TTC549 (cell line): ENCODE results near the gene PAXIP1.
A peak's percentile ranks its signal among the peaks of the same experiment; 100 is the strongest.
"Not testable (repeated sequence)": the region's sequence is repeated elsewhere in the genome, so short reads cannot be mapped to it uniquely, and the experiment has no call there.

ENCODE experiments used
- FAIRE-seq: peaks from 2 replicates; lab custom pipeline; 2012; peaks lifted over from hg19 to GRCh38; lab: Jason Lieb, UNC

The PAXIP1 gene

DNA sequence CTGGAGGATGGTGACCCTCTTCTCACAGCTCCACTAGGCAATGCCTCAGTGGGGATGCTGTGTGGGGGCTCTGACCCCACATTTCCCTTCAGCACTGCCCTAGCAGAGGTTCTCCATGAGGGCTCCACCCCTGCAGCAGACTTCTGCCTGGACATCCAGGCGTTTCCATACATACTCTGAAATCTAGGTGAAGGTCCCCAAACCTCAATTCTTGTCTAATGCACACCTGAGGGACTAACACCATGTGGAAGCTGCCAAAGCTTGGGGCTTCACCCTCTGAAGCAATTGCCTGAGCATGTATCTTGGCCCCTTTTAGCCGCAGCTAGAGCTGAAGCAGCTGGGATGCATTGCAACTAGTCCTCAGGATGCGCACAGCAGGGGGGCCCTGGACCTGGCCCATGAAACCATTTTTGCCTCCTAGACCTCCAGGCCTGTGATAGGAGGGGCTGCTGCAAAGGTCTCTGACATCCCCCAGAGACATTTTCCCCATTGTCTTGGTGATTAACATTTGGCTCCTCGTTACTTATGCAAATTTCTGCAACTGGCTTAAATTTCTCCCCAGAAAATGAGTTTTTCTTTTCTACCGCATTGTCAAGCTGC, 68.5 kb downstream of the PAXIP1 start:
- not testable (repeated sequence) for FAIRE-seq

DNA sequence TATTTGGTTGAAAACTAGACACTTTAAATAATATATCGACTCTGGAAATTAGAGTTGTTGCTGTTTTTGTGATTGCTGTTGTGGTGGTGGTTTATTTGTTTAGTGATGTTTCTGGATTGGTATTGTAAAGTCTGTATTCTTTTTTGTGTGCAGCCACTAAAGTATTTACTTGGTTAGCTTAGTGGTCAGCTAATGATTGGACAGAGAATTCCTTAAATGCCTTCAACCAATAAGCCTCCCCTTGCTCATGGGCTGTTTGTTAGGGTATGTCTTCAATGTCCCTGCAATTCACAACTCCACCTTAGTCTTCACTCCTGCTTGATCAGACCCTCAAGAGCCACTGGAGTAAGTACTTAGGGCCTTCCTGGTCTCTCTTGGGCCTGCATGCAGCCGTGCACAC, 71.0 kb downstream of the PAXIP1 start:
- no peak for FAIRE-seq

DNA sequence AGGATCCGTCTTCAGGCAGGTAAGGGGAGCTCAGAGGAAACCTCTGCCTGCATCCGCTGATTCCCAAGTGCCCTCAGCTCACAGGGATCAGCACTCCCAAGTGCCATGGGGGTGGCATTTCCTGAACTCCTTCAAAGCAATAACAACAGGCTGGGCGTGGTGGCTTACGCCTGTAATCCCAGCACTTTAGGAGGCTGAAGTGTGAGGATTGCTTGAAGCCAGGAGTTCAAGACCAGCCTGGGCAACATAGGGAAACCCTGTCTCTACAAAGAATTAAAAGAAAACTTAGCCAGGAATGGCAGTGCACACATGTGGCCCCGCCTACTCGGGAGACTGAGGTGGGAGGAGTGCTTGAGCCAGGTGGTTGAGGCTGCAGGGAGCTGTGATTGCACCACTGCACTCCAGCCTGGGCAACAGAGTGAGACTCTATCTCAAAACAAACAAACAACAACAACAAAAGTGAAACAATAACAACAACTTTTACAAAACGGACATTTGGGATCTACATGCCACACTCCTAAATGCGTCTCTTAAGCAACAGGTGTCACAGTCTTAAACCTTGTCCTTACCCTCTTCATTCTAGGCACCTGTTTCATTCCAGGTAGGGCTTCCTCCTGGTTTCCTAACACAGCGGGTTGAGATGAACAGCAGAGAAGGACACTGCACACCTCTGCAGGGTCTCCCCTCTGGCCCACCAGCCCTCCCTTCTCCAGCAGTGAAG, 73.8 kb downstream of the PAXIP1 start:
- no peak for FAIRE-seq

GRCh38 chr7:154928136-154929005, 74.6 kb downstream of the PAXIP1 start:
- peak; percentile 98 for FAIRE-seq

GRCh38 chr7:154927624-154928125, 75.2 kb downstream of the PAXIP1 start:
- FAIRE-seq = peak; percentile 72

- not testable (repeated sequence) for FAIRE-seq
Observed at GRCh38 chr7:154922472-154922871, 80.5 kb downstream of the PAXIP1 start.

DNA sequence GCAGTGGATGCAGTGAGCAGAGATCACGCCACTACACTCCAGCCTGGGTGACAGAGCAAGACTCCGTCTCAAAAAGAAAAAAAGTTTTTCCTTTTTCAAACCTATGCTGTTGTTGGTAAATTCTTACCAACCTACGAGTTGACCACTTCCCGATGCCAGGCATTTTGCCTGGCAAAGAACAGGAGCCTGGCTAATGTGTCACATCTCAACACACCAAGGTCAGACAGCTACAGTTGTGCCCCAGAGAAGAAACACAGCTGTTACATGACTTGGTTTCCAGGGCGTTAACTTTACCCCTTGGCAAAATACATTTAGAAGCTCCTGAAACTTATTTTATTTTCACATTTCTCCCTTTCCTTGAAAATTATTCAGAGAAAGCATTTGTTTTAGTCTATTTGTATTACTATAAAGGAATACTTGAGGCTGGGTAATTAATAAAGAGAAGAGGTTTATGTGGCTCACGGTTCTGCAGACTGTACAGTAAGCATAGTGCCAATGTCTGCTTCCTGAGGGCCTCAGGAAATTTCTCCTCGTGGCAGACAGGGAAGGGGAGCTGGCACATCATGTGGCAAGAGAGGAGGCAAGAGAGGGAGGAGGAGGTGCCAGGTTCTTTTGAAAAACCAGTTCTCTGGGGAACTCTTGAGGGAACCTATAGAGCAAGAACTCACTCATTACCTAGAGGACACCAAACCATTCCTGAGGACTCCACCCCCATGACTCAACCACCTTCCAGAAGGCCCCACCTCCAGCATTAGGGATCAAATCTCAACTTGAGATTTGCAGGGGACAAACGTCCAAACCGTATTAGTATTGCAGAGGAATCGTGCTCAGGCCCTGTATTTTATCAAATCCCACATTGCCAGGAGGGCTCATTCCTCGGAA, 83.3 kb downstream of the PAXIP1 start:
- FAIRE-seq = no peak

DNA sequence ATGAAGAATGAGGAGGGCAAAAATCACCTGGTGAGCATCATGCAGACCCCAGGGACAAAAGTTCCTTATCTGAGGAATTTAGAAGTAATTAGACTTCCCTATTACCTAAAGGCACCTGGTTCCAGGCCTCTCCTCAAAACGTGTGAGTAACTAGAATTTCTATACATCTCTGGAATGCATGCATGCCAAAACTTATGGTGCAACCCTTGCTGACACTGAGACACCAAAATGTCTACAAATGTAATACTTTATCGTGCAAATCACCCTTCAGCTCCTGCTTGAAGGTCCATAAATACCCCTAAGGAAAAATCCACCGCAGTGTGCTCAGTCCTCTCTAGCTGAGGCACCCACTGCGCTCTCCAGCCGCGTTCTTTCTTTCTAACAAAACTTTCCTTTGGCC, 84.2 kb downstream of the PAXIP1 start:
- FAIRE-seq = no peak

DNA sequence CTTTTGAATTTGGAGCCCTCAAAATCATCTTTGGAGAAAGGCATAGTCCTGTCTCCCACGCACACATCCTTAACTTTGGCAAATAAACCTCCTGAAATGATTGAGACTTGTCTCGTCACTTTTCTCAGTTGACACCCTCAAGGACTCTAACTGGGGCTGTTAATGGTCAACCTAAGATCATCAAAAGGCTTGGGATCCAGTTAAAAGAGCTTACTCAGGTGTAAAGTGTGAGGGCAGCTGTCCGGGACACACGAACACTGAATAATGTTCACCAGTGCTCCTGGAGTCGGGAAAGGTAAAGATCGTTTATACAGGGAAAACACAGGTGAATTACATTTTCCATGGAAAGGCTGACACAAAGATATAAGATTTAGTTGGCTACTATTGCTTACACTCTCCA, 84.7 kb downstream of the PAXIP1 start:
- no peak for FAIRE-seq

DNA sequence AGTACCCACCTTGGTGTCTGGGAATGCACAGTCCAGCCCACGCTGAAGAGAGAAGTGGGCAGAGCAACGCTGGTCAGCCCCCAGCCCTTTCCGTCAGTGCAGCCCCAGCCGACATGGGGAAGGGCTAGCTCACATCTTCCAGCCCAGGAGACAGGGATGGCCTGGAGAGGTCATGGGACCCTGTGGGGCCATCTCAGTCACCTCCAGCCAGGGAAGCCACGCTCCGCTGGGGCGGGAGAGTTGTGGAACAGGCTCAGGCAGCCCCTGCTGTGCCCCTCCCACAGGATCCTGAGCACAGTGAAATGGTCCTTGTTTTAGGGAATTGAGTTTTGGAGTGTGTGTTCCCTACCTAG, 85.1 kb downstream of the PAXIP1 start:
- FAIRE-seq = no peak

DNA sequence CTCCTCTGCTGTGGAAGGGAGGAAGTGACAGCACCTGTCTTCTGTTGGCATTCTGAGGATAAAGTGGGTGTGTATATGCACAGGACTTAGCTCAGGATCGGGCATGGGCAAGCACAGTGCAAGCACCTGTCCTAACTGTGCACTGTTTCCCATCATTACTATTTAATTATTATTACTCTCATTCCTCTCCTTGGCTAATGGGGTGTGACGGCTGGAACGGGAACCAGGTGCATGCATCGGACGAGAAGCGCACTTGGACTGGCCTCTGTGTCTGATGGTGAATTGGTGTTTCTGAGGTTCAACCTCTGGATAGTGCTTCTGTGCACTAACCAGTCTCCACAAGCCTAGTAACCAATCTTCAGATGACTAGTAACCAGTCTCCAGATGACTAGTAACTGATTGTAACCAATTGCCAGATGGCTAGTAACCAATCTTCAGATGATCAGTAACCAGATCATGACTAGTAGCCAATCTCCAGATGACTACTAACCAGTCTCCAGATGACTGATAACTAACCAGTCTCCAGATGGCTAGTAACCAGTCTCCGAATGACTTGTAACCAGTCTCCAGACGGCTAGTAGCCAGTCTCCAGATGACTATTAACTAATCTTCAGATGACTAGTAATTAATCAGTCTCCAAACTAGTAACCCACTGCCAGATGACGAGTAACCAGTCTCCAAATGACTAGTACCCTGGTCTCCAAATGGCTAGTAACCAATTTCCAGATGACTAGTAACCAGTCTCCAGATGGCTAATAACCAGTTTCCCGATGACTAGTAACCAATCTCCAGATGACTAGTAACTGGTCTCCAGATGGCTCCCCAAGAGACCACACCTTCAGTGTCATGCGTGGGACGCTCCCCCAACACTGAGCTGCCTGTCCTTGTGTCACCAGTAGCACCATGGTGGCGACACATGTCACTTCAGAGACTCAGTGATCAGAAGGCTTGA, 85.8 kb downstream of the PAXIP1 start:
- no peak for FAIRE-seq

DNA sequence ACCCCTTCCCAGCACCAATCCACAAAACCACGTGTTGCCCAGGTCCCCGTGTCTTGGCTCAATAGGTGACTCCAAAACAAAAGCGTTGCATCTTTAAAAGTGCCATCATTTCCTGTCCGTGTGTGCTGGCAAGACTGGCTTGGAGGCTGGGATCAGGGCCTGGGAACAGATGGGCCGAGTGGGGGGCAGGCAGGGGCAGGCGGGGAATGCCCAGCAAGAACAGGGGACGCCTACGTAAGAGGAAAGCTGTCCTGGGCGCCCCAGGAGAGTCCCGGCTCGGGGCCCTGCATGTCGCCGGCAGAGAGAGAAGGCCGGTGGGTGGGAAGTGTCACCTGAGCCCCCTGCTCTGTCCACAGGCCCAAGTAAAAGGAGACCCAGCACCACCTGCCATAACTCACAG, 86.5 kb downstream of the PAXIP1 start:
- no peak for FAIRE-seq

- no peak for FAIRE-seq
Observed at GRCh38 chr7:154915600-154915999, 87.3 kb downstream of the PAXIP1 start.

DNA sequence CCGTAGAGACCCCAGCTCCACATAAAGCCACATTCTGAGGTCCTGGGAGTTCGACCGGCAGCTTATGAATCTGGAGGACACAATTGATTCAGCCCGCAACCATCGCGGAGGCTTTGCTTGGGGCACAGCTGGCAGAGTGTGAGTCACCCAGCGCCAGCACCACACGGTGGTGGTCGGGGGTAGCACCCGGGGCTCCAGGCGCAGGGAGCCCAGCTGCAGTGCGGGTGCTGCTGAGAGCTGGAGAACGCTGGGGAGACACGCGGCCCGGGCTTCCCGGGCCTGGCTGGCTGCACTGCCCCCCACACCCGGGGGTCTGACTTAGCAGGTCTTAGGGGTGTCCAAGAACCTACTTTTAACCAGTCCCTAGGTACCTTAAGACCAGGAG, 87.9 kb downstream of the PAXIP1 start:
- FAIRE-seq = no peak

DNA sequence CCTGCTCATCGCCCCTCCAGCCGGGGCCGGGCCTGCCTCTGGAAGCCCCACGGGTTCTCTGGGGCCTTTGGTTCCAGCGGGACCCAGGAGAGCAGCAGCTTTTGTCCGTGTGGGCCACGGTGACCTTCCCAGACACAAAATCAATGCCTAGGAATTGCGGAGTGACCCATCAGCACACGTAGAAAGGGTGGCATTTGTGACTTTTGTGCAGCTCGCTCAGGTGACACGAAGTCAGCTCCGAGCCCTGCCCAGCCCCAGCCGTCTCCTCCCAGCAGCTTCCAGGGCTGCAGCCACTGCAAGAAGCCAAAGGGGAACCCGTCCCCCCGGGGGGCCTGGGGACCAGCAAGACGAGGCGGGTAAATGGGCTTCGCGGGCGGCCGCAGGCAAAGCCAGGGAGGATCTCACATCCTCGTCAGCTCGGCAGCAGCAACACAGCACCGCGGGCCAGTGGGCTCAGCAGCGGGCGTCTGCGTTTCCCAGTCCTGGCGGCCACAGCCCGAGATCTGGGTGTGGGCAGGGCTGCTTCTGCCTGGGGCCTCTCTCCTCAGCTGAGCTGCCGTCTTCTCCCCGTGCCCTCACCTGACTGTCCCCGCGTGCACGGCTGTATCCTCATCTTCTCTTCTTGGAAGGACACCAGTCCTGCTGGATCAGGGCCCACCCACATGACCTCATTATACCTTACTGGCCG, 88.5 kb downstream of the PAXIP1 start:
- no peak for FAIRE-seq

DNA sequence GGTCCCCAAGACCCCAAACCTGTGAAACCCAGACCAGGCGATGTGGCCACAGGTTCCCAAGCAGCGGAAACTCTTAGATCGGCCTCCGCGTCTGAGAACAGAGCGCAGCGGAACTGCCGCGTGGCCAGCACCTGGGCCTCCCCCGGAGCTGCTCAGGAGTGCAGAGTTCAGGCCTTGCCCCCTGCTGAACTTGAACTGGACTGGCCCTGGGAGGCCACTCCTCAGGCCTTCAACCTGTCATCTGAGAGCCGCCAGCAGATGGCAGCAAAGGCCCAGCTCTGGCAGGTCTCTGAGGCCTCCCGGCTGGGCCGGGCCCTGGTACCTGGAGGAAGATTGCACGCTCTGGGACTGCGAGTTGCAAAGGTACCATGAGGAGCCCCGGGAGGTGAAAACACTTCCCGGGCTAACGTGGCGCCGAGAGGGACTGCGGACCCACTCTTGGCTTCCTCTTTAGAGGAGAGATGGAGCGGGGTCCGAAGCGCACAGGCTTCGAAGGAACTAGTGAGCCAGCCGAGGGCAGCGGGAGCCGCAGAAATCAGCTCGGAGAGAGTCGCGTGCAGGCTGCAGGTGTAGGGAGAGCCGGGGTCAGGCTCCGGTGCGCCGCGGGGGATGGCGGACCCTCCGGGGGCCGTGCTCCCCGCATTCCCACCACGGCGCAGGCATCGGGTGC, 89.2 kb downstream of the PAXIP1 start:
- no peak for FAIRE-seq

- FAIRE-seq = no peak
Observed at GRCh38 chr7:154912871-154913637, 89.9 kb downstream of the PAXIP1 start.

- no peak for FAIRE-seq
Observed at GRCh38 chr7:154911862-154912455, 91.0 kb downstream of the PAXIP1 start.

DNA sequence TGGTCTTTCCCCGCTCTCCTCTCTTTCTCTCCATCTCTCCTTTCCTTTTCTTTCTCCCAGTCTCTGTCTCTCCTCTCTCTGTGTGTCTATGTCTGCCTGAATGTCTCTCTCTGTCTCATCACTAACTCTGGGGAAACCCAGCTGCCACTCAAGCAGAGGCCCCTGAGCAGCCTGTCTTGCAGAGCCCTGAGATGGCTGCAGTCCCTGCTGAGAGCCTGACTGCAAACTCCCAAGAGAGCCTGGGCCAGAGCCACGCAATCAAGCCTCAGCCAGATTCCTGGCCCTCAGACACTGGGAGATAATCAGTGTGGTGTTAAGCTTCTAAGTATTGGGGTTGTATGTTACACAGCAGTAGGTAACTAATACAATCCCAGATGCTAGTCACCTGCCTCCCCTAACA, 91.5 kb downstream of the PAXIP1 start:
- FAIRE-seq = no peak
